Activated CD4-positive, alpha-beta T cell treated with anti-CD3 and anti-CD28 coated beads, Interleukin-2, Interleukin-6, amounts not matched to agents 100 ng/mL and 50 ng/mL, durations not matched to agents 16 hours and 8 hours (primary cell): Measurements from ENCODE around the gene SHANK1.
A peak's percentile ranks its signal among the peaks of the same experiment; 100 is the strongest.

Experiments
- DNase-seq: peaks from one replicate; pipeline ENCODE4 v3.0.0-alpha.2; 2020

Gene SHANK1

GRCh38 chr19:50679177-50680125 is 40.2 kb downstream of the SHANK1 start:
- peak; percentile 89 for DNase-seq

GRCh38 chr19:50678323-50678722 is 41.3 kb downstream of the SHANK1 start:
- DNase-seq: no peak

- no peak for DNase-seq
Observed at GRCh38 chr19:50677636-50678035, 42.0 kb downstream of the SHANK1 start.

GRCh38 chr19:50676625-50677197 is 42.9 kb downstream of the SHANK1 start:
- no peak for DNase-seq

- DNase-seq: no peak
Observed at GRCh38 chr19:50673118-50673517, 46.5 kb downstream of the SHANK1 start.

GRCh38 chr19:50670102-50670380 is 49.6 kb downstream of the SHANK1 start:
- DNase-seq: no peak

GRCh38 chr19:50669302-50670101 is 50.1 kb downstream of the SHANK1 start:
- peak; percentile 59 for DNase-seq

- DNase-seq: no peak
Observed at GRCh38 chr19:50668879-50669278, 50.7 kb downstream of the SHANK1 start.

GRCh38 chr19:50668416-50668815 is 51.2 kb downstream of the SHANK1 start:
- no peak for DNase-seq

- DNase-seq: no peak
Observed at GRCh38 chr19:50667759-50668231, 51.8 kb downstream of the SHANK1 start.

- DNase-seq: no peak
Observed at GRCh38 chr19:50667177-50667758, 52.3 kb downstream of the SHANK1 start.

GRCh38 chr19:50666346-50667176 is 53.0 kb downstream of the SHANK1 start:
- DNase-seq: no peak

GRCh38 chr19:50664204-50664603 is 55.4 kb downstream of the SHANK1 start:
- DNase-seq: no peak

GRCh38 chr19:50663482-50663790 is 56.2 kb downstream of the SHANK1 start:
- no peak for DNase-seq

GRCh38 chr19:50662651-50663481 is 56.7 kb downstream of the SHANK1 start:
- no peak for DNase-seq

- DNase-seq: no peak
Observed at GRCh38 chr19:50661766-50662650, 57.6 kb downstream of the SHANK1 start.

- no peak for DNase-seq
Observed at GRCh38 chr19:50661023-50661422, 58.6 kb downstream of the SHANK1 start.

GRCh38 chr19:50660088-50660366 is 59.6 kb downstream of the SHANK1 start:
- DNase-seq: no peak

GRCh38 chr19:50659318-50660087 is 60.1 kb downstream of the SHANK1 start:
- DNase-seq: no peak
